OCI-M2 (cell line): ENCODE results near the gene SLC22A5.

Source experiments
- DNase-seq: peaks from one replicate; lab custom pipeline; 2025; ENCODE audit not compliant: unreplicated experiment; lab: John Stamatoyannopoulos, UW

SLC22A5 gene

GRCh38 chr5:132365213-132365612 lies 4.3 kb upstream of the SLC22A5 start:
- DNase-seq, result no peak

- DNase-seq, result no peak
Measured at GRCh38 chr5:132368186-132368585, 1.3 kb upstream of the SLC22A5 start.

GRCh38 chr5:132369007-132369473 lies 470 bp upstream of the SLC22A5 start:
- DNase-seq, result peak; percentile 49

GRCh38 chr5:132370181-132370970 lies 866 bp downstream of the SLC22A5 start:
- no peak for DNase-seq

- no peak for DNase-seq
Measured at GRCh38 chr5:132370971-132371602, 1.6 kb downstream of the SLC22A5 start.

- no peak for DNase-seq
Measured at GRCh38 chr5:132371603-132371994, 2.1 kb downstream of the SLC22A5 start.

- DNase-seq, result no peak
Measured at GRCh38 chr5:132372127-132372526, 2.6 kb downstream of the SLC22A5 start.

GRCh38 chr5:132372542-132372941 lies 3.0 kb downstream of the SLC22A5 start:
- no peak for DNase-seq

- no peak for DNase-seq
Measured at GRCh38 chr5:132375957-132376356, 6.4 kb downstream of the SLC22A5 start.

- no peak for DNase-seq
Measured at GRCh38 chr5:132376694-132377641, 7.5 kb downstream of the SLC22A5 start.

- no peak for DNase-seq
Measured at GRCh38 chr5:132377738-132378137, 8.2 kb downstream of the SLC22A5 start.

- no peak for DNase-seq
Measured at GRCh38 chr5:132378580-132378979, 9.1 kb downstream of the SLC22A5 start.

GRCh38 chr5:132380047-132380446 lies 10.5 kb downstream of the SLC22A5 start:
- no peak for DNase-seq

- DNase-seq, result no peak
Measured at GRCh38 chr5:132380741-132381140, 11.2 kb downstream of the SLC22A5 start.

- DNase-seq, result no peak
Measured at GRCh38 chr5:132381614-132382013, 12.1 kb downstream of the SLC22A5 start.

GRCh38 chr5:132383261-132383660 lies 13.8 kb downstream of the SLC22A5 start:
- DNase-seq, result no peak

- no peak for DNase-seq
Measured at GRCh38 chr5:132383984-132384383, 14.5 kb downstream of the SLC22A5 start.

- DNase-seq, result no peak
Measured at GRCh38 chr5:132384506-132385050, 15.1 kb downstream of the SLC22A5 start.

- DNase-seq, result no peak
Measured at GRCh38 chr5:132385326-132386105, 16.0 kb downstream of the SLC22A5 start.

GRCh38 chr5:132386644-132387286 lies 17.3 kb downstream of the SLC22A5 start:
- DNase-seq, result no peak
